Mesendoderm (in vitro differentiated cells): ENCODE measurements around the gene SORCS2.

Source experiments
- DNase-seq: peaks from one replicate; pipeline ENCODE4 v3.0.0; 2013
- H2AK5ac ChIP-seq: 2 replicates; pipeline ENCODE4 v1.6.1; 2013; ENCODE audit warnings: low read length, inconsistent platforms
- H2BK120ac ChIP-seq: 2 replicates; pipeline ENCODE4 v1.6.1; 2013; ENCODE audit warnings: low read depth, mild to moderate bottlenecking, low read length, moderate library complexity, mixed read lengths
- H2BK15ac ChIP-seq: replicated peaks from 2 replicates; pipeline ENCODE4 v1.6.1; 2013; ENCODE audit warnings: low read depth, mild to moderate bottlenecking, moderate library complexity
- H2BK5ac ChIP-seq: 2 replicates; pipeline ENCODE4 v1.6.1; 2013; ENCODE audit warnings: low read length, inconsistent platforms
- H3K18ac ChIP-seq: 2 replicates; pipeline ENCODE4 v1.6.1; 2013; ENCODE audit warnings: mild to moderate bottlenecking, low read length, mixed read lengths
- H3K23ac ChIP-seq: one replicate; pipeline ENCODE4 v1.6.1; 2013; ENCODE audit warnings: low read length
- H3K27ac ChIP-seq: 2 replicates; pipeline ENCODE4 v1.5.1; 2013; ENCODE audit warnings: low read depth, mild to moderate bottlenecking, inconsistent platforms, low read length, moderate library complexity
- H3K27me3 ChIP-seq: 2 replicates; pipeline ENCODE4 v1.6.1; 2013; ENCODE audit warnings: low read length, control low read depth, mild to moderate bottlenecking, inconsistent platforms; ENCODE audit not compliant: insufficient read depth, poor library complexity
- H3K36me3 ChIP-seq: 2 replicates; pipeline ENCODE4 v1.6.1; 2013; ENCODE audit warnings: low read length, inconsistent platforms; ENCODE audit not compliant: control insufficient read depth, insufficient read depth
- H3K4ac ChIP-seq: one replicate; pipeline ENCODE4 v1.6.1; 2013; ENCODE audit warnings: low read depth, mild to moderate bottlenecking, low read length, moderate library complexity
- H3K4me1 ChIP-seq: 2 replicates; pipeline ENCODE4 v1.6.1; 2013; ENCODE audit warnings: low read depth, low read length, inconsistent platforms; ENCODE audit not compliant: control insufficient read depth
- H3K4me2 ChIP-seq: 2 replicates; pipeline ENCODE4 v1.6.1; 2013; ENCODE audit warnings: low read length
- H3K4me3 ChIP-seq: 2 replicates; pipeline ENCODE4 v1.5.1; 2013; ENCODE audit warnings: mild to moderate bottlenecking, low read length
- H3K56ac ChIP-seq: one replicate; pipeline ENCODE4 v1.6.1; 2013; ENCODE audit warnings: low read length
- H3K79me1 ChIP-seq: 2 replicates; pipeline ENCODE4 v1.6.1; 2013; ENCODE audit warnings: low read length, inconsistent platforms
- H3K79me2 ChIP-seq: 2 replicates; pipeline ENCODE4 v1.6.1; 2013; ENCODE audit warnings: mild to moderate bottlenecking, low read length; ENCODE audit not compliant: control insufficient read depth, insufficient read depth
- H3K9ac ChIP-seq: 2 replicates; pipeline ENCODE4 v1.6.1; 2013; ENCODE audit warnings: low read length, inconsistent platforms
- H4K5ac ChIP-seq: one replicate; pipeline ENCODE4 v1.6.1; 2013; ENCODE audit warnings: low read length
- H4K8ac ChIP-seq: one replicate; pipeline ENCODE4 v1.6.1; 2013; ENCODE audit warnings: low read depth, mild to moderate bottlenecking, control low read depth, low read length, moderate library complexity
- WGBS: extraction: QIAGEN DNeasy Blood & Tissue Kit; methylation state at CpG from one replicate; pipeline ENCODE4 v1.1.7; 2013; ENCODE audit warnings: low lambda C conversion rate, missing lambda C conversion rate; ENCODE audit not compliant: insufficient coverage; ENCODE audit errors: extremely low coverage; 5-methylcytosine and 5-hydroxymethylcytosine counted together

SORCS2 gene

GRCh38 chr4:7656244-7656800 lies 464.0 kb downstream of the SORCS2 start:
- no peak overlapping the region for H3K4ac ChIP-seq
- H2BK5ac ChIP-seq = no peak overlapping the region
- H3K23ac ChIP-seq = no peak overlapping the region
- WGBS = no CpG with 5 or more reads among the region's 17 CpGs
- no peak for DNase-seq
- no peak overlapping the region for H4K5ac ChIP-seq
- H4K8ac ChIP-seq = no peak overlapping the region
- no peaks in the 10 kb centered on the region for H3K4me1 ChIP-seq
- no peak overlapping the region for H3K18ac ChIP-seq
- H2AK5ac ChIP-seq = no peak overlapping the region
- H2BK15ac ChIP-seq = no peak overlapping the region
- no peaks in the 10 kb centered on the region for H3K36me3 ChIP-seq
- H3K27me3 ChIP-seq = no peaks in the 10 kb centered on the region
- no peak overlapping the region for H3K27ac ChIP-seq
- H3K79me2 ChIP-seq = no peaks in the 10 kb centered on the region
- H3K79me1 ChIP-seq = no peaks in the 10 kb centered on the region
- no peak overlapping the region for H2BK120ac ChIP-seq
- H3K9ac ChIP-seq = no peak overlapping the region
- no peak overlapping the region for H3K4me3 ChIP-seq
- no peak overlapping the region for H3K4me2 ChIP-seq
- H3K56ac ChIP-seq = no peak overlapping the region

- DNase-seq = no peak
- Histone ChIP-seq H4K8ac (no peak overlapping the region), H3K36me3 (no peaks in the 10 kb centered on the region), H3K9ac (no peak overlapping the region), H3K4me1 (no peaks in the 10 kb centered on the region), H3K79me2 (no peaks in the 10 kb centered on the region), H3K4ac (no peak overlapping the region), H3K18ac (no peak overlapping the region), H3K23ac (no peak overlapping the region), H2AK5ac (no peak overlapping the region), H2BK15ac (no peak overlapping the region), H3K27ac (no peak overlapping the region), H3K27me3 (no peaks in the 10 kb centered on the region), H3K4me3 (no peak overlapping the region), H3K56ac (no peak overlapping the region), H4K5ac (no peak overlapping the region), H2BK120ac (no peak overlapping the region), H2BK5ac (no peak overlapping the region), H3K4me2 (no peak overlapping the region), H3K79me1 (no peaks in the 10 kb centered on the region)
- WGBS = no CpG with 5 or more reads among the region's 6 CpGs
Measured at GRCh38 chr4:7657545-7658297, 465.4 kb downstream of the SORCS2 start.

GRCh38 chr4:7658341-7659204 lies 466.2 kb downstream of the SORCS2 start:
- Histone ChIP-seq H3K9ac (no peak overlapping the region), H3K27ac (no peak overlapping the region), H3K36me3 (no peaks in the 10 kb centered on the region), H3K56ac (no peak overlapping the region), H2AK5ac (no peak overlapping the region), H2BK120ac (no peak overlapping the region), H3K18ac (no peak overlapping the region), H2BK15ac (no peak overlapping the region), H3K23ac (no peak overlapping the region), H3K4me3 (no peak overlapping the region), H4K5ac (no peak overlapping the region), H3K79me1 (no peaks in the 10 kb centered on the region), H3K4ac (no peak overlapping the region), H3K79me2 (no peaks in the 10 kb centered on the region), H4K8ac (no peak overlapping the region), H3K4me2 (no peak overlapping the region), H3K4me1 (no peaks in the 10 kb centered on the region), H2BK5ac (no peak overlapping the region), H3K27me3 (no peaks in the 10 kb centered on the region)
- DNase-seq = no peak
- WGBS = no CpG with 5 or more reads among the region's 5 CpGs

- WGBS = no CpG with 5 or more reads among the region's 8 CpGs
- no peak overlapping the region for H2AK5ac ChIP-seq
- no peaks in the 10 kb centered on the region for H3K4me1 ChIP-seq
- no peak overlapping the region for H3K18ac ChIP-seq
- no peaks in the 10 kb centered on the region for H3K79me1 ChIP-seq
- H3K79me2 ChIP-seq = no peaks in the 10 kb centered on the region
- no peaks in the 10 kb centered on the region for H3K27me3 ChIP-seq
- no peak overlapping the region for H3K56ac ChIP-seq
- no peak overlapping the region for H2BK120ac ChIP-seq
- no peak overlapping the region for H2BK5ac ChIP-seq
- no peak overlapping the region for H3K4me3 ChIP-seq
- H3K4me2 ChIP-seq = no peak overlapping the region
- no peak for DNase-seq
- H3K36me3 ChIP-seq = no peaks in the 10 kb centered on the region
- no peak overlapping the region for H4K8ac ChIP-seq
- no peak overlapping the region for H4K5ac ChIP-seq
- no peak overlapping the region for H3K23ac ChIP-seq
- no peak overlapping the region for H3K9ac ChIP-seq
- H3K27ac ChIP-seq = no peak overlapping the region
- H3K4ac ChIP-seq = no peak overlapping the region
- H2BK15ac ChIP-seq = no peak overlapping the region
Measured at GRCh38 chr4:7659429-7660175, 467.3 kb downstream of the SORCS2 start.

- H3K23ac ChIP-seq = no peak overlapping the region
- no peak overlapping the region for H2BK5ac ChIP-seq
- H2AK5ac ChIP-seq = no peak overlapping the region
- no peaks in the 10 kb centered on the region for H3K4me1 ChIP-seq
- no peak overlapping the region for H4K8ac ChIP-seq
- no peaks in the 10 kb centered on the region for H3K79me1 ChIP-seq
- H3K27me3 ChIP-seq = no peaks in the 10 kb centered on the region
- no peak overlapping the region for H3K4me2 ChIP-seq
- H3K4me3 ChIP-seq = no peak overlapping the region
- no peak overlapping the region for H3K56ac ChIP-seq
- no peaks in the 10 kb centered on the region for H3K36me3 ChIP-seq
- H2BK120ac ChIP-seq = no peak overlapping the region
- H2BK15ac ChIP-seq = no peak overlapping the region
- no peaks in the 10 kb centered on the region for H3K79me2 ChIP-seq
- no peak for DNase-seq
- H4K5ac ChIP-seq = no peak overlapping the region
- no peak overlapping the region for H3K27ac ChIP-seq
- H3K4ac ChIP-seq = no peak overlapping the region
- WGBS = no CpG with 5 or more reads among the region's 14 CpGs
- no peak overlapping the region for H3K18ac ChIP-seq
- no peak overlapping the region for H3K9ac ChIP-seq
Measured at GRCh38 chr4:7660176-7661039, 468.1 kb downstream of the SORCS2 start.
